NB4 (cell line): Measurements from ENCODE around the gene ANKRD50.

Experiments
- DNase-seq: peaks from one replicate; pipeline ENCODE4 v3.0.0; 2010; ENCODE audit warnings: low read depth
- H3K4me3 ChIP-seq: one replicate; pipeline ENCODE4 v1.5.1; 2011; ENCODE audit warnings: mild to moderate bottlenecking, low read depth, low read length, moderate library complexity
- CTCF ChIP-seq: IDR thresholded peaks from one replicate; pipeline ENCODE4 v1.5.1; 2012; ENCODE audit warnings: low read depth, low read length
- MAX ChIP-seq: IDR thresholded peaks from 2 replicates; pipeline ENCODE4 v1.6.1; 2011; ENCODE audit warnings: low read depth, low read length
- MYC ChIP-seq: IDR thresholded peaks from 2 replicates; pipeline ENCODE4 v1.6.1; 2011; ENCODE audit warnings: low read depth, low read length
- POLR2A ChIP-seq: IDR thresholded peaks from 2 replicates; pipeline ENCODE4 v1.6.1; 2011; ENCODE audit warnings: mild to moderate bottlenecking; ENCODE audit not compliant: insufficient read length; ENCODE audit errors: extremely low read depth

The ANKRD50 gene

GRCh38 chr4:124745985-124746801 is 33.7 kb upstream of the ANKRD50 start:
- DNase-seq = no peak
- TF ChIP-seq MYC (no peak), MAX (no peak)
- no peak overlapping the region for H3K4me3 ChIP-seq

- no peak for TF ChIP-seq MYC
- TF ChIP-seq POLR2A = no peak
- no peak for TF ChIP-seq MAX
- TF ChIP-seq CTCF = no peak
- DNase-seq = no peak
- H3K4me3 ChIP-seq = no peak overlapping the region
Measured at GRCh38 chr4:124743711-124744110, 31.2 kb upstream of the ANKRD50 start.

GRCh38 chr4:124740501-124740900 is 28.0 kb upstream of the ANKRD50 start:
- no peak for TF ChIP-seq CTCF
- no peak for TF ChIP-seq POLR2A
- no peak for TF ChIP-seq MYC
- TF ChIP-seq MAX = no peak
- H3K4me3 ChIP-seq = no peak overlapping the region
- no peak for DNase-seq

- no peak for TF ChIP-seq CTCF
- H3K4me3 ChIP-seq = no peak overlapping the region
- DNase-seq = no peak
Measured at GRCh38 chr4:124738994-124739393, 26.5 kb upstream of the ANKRD50 start.

- no peak overlapping the region for H3K4me3 ChIP-seq
- DNase-seq = no peak
- TF ChIP-seq POLR2A (no peak), MYC (no peak), CTCF (no peak), MAX (no peak)
Measured at GRCh38 chr4:124737619-124738018, 25.1 kb upstream of the ANKRD50 start.

- no peak for DNase-seq
- TF ChIP-seq MYC (no peak), MAX (no peak), CTCF (no peak), POLR2A (no peak)
- H3K4me3 ChIP-seq = no peak overlapping the region
Measured at GRCh38 chr4:124736526-124736925, 24.0 kb upstream of the ANKRD50 start.
